ENCODE data around the gene PDE8A.

The PDE8A gene

DNA sequence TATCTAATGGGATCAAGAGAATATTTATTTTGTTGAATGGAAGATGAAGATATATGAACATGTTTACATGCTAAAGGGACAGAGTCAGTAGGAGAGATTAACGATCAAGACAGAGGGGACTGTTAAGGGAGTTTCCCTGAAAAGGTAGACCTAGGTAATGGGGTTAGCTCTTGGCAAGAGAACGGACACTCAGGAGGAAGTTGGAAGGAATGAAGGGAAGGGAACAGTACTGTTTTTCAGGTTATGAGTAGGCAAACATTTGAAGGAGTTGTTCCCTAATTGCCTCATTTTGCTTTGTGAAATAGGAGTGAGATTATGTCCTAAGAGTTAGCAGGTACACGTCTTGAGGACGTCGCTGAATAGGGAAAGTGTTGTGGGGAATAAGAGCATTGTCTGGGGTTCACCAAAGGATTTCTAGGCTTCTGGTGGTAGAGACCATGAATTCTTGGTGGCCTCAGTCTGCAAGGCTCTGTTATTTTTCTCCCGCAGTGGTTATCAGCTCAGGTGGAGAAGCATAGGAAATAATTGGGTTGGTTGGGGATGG lies 41.3 kb downstream of the PDE8A start:
- Histone ChIP-seq H3K4me3 (ENCODE audit: insufficient read depth, low read length, poor library complexity, severe bottlenecking) (no peak overlapping the region), H3K4me2 (ENCODE audit: low read depth, low read length, poor library complexity, severe bottlenecking) (no peak overlapping the region), H3K9me3 (ENCODE audit: insufficient read depth, low read length) (no peaks in the 10 kb centered on the region), H3K9me2 (replicated peaks; ENCODE audit: insufficient read depth, low read length) (no peaks in the 10 kb centered on the region), H3K9ac (ENCODE audit: low read length) (no peak overlapping the region), H3F3A (ENCODE audit: insufficient read depth) (no peaks in the 10 kb centered on the region), H2AFZ (ENCODE audit: low read depth, low read length, severe bottlenecking) (no peak overlapping the region), H3K27me3 (ENCODE audit: low read length) (no peaks in the 10 kb centered on the region), H4K20me1 (ENCODE audit: low read depth, low read length) (no peaks in the 10 kb centered on the region), H3K27ac (ENCODE audit: low read depth, low read length) (no peak overlapping the region), H3K79me2 (ENCODE audit: insufficient read depth, low read length) (no peaks in the 10 kb centered on the region), H3K36me3 (ENCODE audit: low read length) (no peaks in the 10 kb centered on the region)
- TF ChIP-seq, protein P1, sequence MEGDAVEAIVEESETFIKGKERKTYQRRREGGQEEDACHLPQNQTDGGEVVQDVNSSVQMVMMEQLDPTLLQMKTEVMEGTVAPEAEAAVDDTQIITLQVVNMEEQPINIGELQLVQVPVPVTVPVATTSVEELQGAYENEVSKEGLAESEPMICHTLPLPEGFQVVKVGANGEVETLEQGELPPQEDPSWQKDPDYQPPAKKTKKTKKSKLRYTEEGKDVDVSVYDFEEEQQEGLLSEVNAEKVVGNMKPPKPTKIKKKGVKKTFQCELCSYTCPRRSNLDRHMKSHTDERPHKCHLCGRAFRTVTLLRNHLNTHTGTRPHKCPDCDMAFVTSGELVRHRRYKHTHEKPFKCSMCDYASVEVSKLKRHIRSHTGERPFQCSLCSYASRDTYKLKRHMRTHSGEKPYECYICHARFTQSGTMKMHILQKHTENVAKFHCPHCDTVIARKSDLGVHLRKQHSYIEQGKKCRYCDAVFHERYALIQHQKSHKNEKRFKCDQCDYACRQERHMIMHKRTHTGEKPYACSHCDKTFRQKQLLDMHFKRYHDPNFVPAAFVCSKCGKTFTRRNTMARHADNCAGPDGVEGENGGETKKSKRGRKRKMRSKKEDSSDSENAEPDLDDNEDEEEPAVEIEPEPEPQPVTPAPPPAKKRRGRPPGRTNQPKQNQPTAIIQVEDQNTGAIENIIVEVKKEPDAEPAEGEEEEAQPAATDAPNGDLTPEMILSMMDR (IDR thresholded peaks at IDR 0.05; ENCODE audit: insufficient read depth, low read length, poor library complexity, severe bottlenecking): no peak
- TF ChIP-seq EZH2phosphoT487 (conservative IDR thresholded peaks at IDR 0.05; ENCODE audit: low read length): no peak

DNA sequence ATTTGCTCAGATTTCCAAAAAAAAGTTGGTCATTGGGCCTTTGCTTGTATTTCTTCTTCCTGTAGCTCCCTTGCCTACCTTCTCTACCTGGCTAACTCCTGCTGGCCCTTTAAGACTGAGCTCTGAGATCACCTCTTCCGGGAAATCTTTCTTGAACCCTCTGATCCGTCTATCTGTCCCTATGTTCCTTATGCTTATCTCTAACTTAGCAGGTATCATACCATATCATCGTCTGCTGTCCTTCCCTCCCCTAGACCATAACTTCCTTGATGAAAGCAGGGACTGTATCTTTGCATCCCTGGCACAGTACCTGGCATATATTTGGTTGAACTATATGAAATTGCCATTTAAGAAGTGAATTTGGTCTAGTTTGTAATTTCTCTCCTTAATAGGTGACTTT lies 42.3 kb downstream of the PDE8A start:
- no peak overlapping the region for H3K4me3 ChIP-seq (ENCODE audit: insufficient read depth, low read length, poor library complexity, severe bottlenecking)
- no peaks in the 10 kb centered on the region for H3K9me2 ChIP-seq (replicated peaks; ENCODE audit: insufficient read depth, low read length)
- H3K4me2 ChIP-seq (ENCODE audit: low read depth, low read length, poor library complexity, severe bottlenecking): no peak overlapping the region
- H3F3A ChIP-seq (ENCODE audit: insufficient read depth): no peaks in the 10 kb centered on the region
- H3K27ac ChIP-seq (ENCODE audit: low read depth, low read length): no peak overlapping the region
- H3K36me3 ChIP-seq (ENCODE audit: low read length): no peaks in the 10 kb centered on the region
- H4K20me1 ChIP-seq (ENCODE audit: low read depth, low read length): no peaks in the 10 kb centered on the region
- no peaks in the 10 kb centered on the region for H3K27me3 ChIP-seq (ENCODE audit: low read length)
- H3K9me3 ChIP-seq (ENCODE audit: insufficient read depth, low read length): no peaks in the 10 kb centered on the region
- no peak overlapping the region for H3K9ac ChIP-seq (ENCODE audit: low read length)
- TF ChIP-seq EZH2phosphoT487 (conservative IDR thresholded peaks at IDR 0.05; ENCODE audit: low read length): no peak
- H3K79me2 ChIP-seq (ENCODE audit: insufficient read depth, low read length): no peaks in the 10 kb centered on the region
- no peak overlapping the region for H2AFZ ChIP-seq (ENCODE audit: low read depth, low read length, severe bottlenecking)

DNA sequence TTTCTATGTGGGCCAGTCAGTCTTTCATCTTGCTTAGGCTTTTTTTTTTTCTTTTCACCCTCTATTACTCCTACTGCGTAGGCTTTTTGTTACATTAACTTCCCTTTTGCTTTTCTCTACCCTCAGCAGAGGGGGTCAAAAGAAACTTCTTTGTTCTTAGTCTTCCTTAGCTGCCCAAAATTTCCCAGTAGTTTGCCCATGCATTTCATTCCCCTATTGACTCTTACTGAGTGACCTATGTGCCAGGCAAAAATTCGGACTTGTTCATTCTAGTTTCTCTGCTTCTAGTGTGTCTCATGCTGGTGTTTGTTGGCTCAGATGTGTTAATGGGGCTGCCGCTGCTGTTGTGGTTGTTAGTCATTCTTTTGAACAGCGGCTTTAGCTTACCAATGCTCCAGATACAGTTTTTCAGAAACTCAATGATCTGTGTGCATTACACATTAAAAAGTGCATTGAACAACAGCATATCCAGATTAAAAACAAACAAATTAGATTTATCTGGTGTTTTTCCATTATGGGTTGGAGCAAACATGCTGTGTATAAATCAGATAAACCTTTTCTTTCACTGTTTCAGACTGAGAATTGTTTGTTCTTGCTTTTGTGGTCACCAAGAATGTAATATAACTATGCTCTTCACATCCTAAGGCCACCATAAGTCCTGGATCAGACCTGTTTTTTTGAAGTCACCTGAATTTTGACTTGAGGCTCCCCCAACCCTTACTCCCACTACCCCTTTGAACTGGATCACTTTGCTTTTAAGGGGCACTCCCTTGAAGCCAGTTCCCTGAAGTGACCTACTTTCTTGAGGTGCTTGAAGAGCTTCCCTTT lies 43.1 kb downstream of the PDE8A start:
- Histone ChIP-seq H2AFZ (ENCODE audit: low read depth, low read length, severe bottlenecking) (no peak overlapping the region), H3K36me3 (ENCODE audit: low read length) (no peaks in the 10 kb centered on the region), H4K20me1 (ENCODE audit: low read depth, low read length) (no peaks in the 10 kb centered on the region), H3K79me2 (ENCODE audit: insufficient read depth, low read length) (no peaks in the 10 kb centered on the region), H3F3A (ENCODE audit: insufficient read depth) (no peaks in the 10 kb centered on the region), H3K27ac (ENCODE audit: low read depth, low read length) (no peak overlapping the region), H3K4me2 (ENCODE audit: low read depth, low read length, poor library complexity, severe bottlenecking) (no peak overlapping the region), H3K9ac (ENCODE audit: low read length) (no peak overlapping the region), H3K9me3 (ENCODE audit: insufficient read depth, low read length) (no peaks in the 10 kb centered on the region), H3K9me2 (replicated peaks; ENCODE audit: insufficient read depth, low read length) (no peaks in the 10 kb centered on the region), H3K4me3 (ENCODE audit: insufficient read depth, low read length, poor library complexity, severe bottlenecking) (no peak overlapping the region), H3K27me3 (ENCODE audit: low read length) (no peaks in the 10 kb centered on the region)
- TF ChIP-seq, protein P1 (IDR thresholded peaks at IDR 0.05; ENCODE audit: insufficient read depth, low read length, poor library complexity, severe bottlenecking): no peak
- no peak for TF ChIP-seq EZH2phosphoT487 (conservative IDR thresholded peaks at IDR 0.05; ENCODE audit: low read length)
